MCF 10A (cell line): ENCODE measurements around the gene TMEM147. TPM values are rescaled to one million over a fixed set of nuclear protein-coding genes. Genes with fewer than 3 reads are reported as not detected.

Experiments used
- BruUV-seq: library from RNA; stranded (reverse); fragments of 400-500 nt; replicated peaks from 2 replicates; lab custom pipeline; 2021; lab: Mats Ljungman, UMichigan
- CTCF ChIA-PET: fragments of 300-600 bp; sonication (Branson Sonifier 250); formaldehyde crosslinking; extraction: SDS; loops from one replicate; lab custom pipeline; 2021; ENCODE audit warnings: antibody characterized with exemption, inconsistent platforms; lab: Yijun Ruan, JAX
- POLR2A ChIA-PET: fragments of 300-600, 350-650 bp; sonication (Branson Sonifier 250); formaldehyde crosslinking; extraction: SDS; loops from one replicate; lab custom pipeline; 2020; ENCODE audit warnings: antibody characterized with exemption, inconsistent platforms; lab: Yijun Ruan, JAX
- DNase-seq: peaks from one replicate; pipeline ENCODE4 v3.0.0-alpha.2; 2018; ENCODE audit not compliant: unreplicated experiment
- H3K27ac Mint-ChIP-seq: one replicate; pipeline ENCODE4 v1.8.0; 2022; ENCODE audit warnings: mild to moderate bottlenecking, low read depth, mixed read lengths; ENCODE audit not compliant: unreplicated experiment
- H3K27me3 Mint-ChIP-seq: one replicate; pipeline ENCODE4 v1.8.0; 2022; ENCODE audit warnings: mixed read lengths; ENCODE audit not compliant: insufficient read depth, unreplicated experiment
- H3K36me3 Mint-ChIP-seq: one replicate; pipeline ENCODE4 v1.8.0; 2022; ENCODE audit warnings: mild to moderate bottlenecking, moderate library complexity, mixed read lengths; ENCODE audit not compliant: insufficient read depth, unreplicated experiment
- H3K4me1 Mint-ChIP-seq: one replicate; pipeline ENCODE4 v1.8.0; 2022; ENCODE audit warnings: mixed read lengths; ENCODE audit not compliant: insufficient read depth, unreplicated experiment
- H3K4me3 Mint-ChIP-seq: one replicate; pipeline ENCODE4 v1.8.0; 2022; ENCODE audit warnings: mild to moderate bottlenecking, moderate library complexity, mixed read lengths; ENCODE audit not compliant: unreplicated experiment
- H3K9me3 Mint-ChIP-seq: one replicate; pipeline ENCODE4 v1.8.0; 2022; ENCODE audit warnings: mixed read lengths; ENCODE audit not compliant: unreplicated experiment
- intact Hi-C: fragments of 100-400 bp; cut with micrococcal nuclease; formaldehyde crosslinking; loops from 2 replicates; pipeline ENCODE4 v1.14.1; 2022
- total RNA-seq: library from RNA; stranded (reverse); gene quantifications from 2 replicates; pipeline ENCODE4 v1.2.3, GENCODE V29; 2022
- TF ChIP-seq, protein P1 (sequence below): fragments of 200-600 bp; IDR thresholded peaks from one replicate; pipeline ENCODE4 v1.8.0; 2022; ENCODE audit warnings: antibody characterized with exemption, mild to moderate bottlenecking; ENCODE audit not compliant: unreplicated experiment

Gene TMEM147
- total RNA-seq, 1 experiment from 2014 or later = 110 TPM

DNA sequence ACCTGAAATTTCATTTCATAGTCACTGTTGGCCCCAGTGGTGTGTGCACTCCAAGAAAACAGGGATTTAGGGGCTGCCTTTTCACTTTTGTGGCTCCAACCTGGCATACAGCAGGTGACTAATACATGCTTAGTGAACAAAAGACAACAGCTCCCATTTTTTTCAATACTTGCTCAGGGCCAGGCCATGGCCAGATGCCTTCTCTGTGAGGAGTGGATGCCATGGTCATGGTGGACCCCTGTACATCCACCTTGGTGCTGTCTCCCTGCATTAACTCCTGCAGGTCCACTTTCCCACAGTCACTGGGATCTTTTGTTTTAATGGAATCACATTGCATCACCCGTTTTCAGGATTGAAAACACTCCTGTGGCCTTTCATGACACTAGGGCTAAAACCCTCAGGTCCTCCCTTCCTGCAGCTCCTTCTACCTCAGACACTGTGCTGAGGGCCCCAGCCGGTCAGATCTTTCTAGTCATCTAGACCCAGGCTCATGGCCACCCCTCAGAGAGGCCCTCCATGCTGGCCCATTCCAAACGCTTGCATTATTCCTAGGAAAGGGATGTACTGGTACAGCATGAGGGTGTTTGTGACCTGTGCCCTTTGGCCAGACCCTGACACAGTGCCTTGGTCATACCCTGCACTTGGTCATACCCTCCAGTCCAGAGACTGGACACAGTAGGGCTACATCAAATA lies 1.2 kb upstream of the TMEM147 start:
- TF ChIP-seq, protein P1, sequence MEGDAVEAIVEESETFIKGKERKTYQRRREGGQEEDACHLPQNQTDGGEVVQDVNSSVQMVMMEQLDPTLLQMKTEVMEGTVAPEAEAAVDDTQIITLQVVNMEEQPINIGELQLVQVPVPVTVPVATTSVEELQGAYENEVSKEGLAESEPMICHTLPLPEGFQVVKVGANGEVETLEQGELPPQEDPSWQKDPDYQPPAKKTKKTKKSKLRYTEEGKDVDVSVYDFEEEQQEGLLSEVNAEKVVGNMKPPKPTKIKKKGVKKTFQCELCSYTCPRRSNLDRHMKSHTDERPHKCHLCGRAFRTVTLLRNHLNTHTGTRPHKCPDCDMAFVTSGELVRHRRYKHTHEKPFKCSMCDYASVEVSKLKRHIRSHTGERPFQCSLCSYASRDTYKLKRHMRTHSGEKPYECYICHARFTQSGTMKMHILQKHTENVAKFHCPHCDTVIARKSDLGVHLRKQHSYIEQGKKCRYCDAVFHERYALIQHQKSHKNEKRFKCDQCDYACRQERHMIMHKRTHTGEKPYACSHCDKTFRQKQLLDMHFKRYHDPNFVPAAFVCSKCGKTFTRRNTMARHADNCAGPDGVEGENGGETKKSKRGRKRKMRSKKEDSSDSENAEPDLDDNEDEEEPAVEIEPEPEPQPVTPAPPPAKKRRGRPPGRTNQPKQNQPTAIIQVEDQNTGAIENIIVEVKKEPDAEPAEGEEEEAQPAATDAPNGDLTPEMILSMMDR = no peak
- Mint-ChIP-seq H3K36me3 (peaks cover 9% of the 10 kb centered on the region), H3K4me3 (peak overlapping the region; percentile 89), H3K4me1 (peaks cover 31% of the 10 kb centered on the region), H3K27me3 (no peaks in the 10 kb centered on the region), H3K27ac (peak overlapping the region; percentile 92), H3K9me3 (no peaks in the 10 kb centered on the region)
- DNase-seq = no peak
- POLR2A ChIA-PET = interaction anchor here (0.5 to 1.3 kb wide), 9 partner anchors 8 to 174 kb away, joined by 3 to 5 read pairs (median 4); no protein-coding TSS in a partner anchor
- intact Hi-C loops = loop anchor here (2.0 kb wide), 1 partner anchor 25 kb away; no protein-coding TSS in a partner anchor
- CTCF ChIA-PET = interaction anchor here (0.5 kb wide), 1 partner anchor 149 kb away, joined by 4 read pairs; no protein-coding TSS in a partner anchor
- no TSS peak for BruUV-seq

DNA sequence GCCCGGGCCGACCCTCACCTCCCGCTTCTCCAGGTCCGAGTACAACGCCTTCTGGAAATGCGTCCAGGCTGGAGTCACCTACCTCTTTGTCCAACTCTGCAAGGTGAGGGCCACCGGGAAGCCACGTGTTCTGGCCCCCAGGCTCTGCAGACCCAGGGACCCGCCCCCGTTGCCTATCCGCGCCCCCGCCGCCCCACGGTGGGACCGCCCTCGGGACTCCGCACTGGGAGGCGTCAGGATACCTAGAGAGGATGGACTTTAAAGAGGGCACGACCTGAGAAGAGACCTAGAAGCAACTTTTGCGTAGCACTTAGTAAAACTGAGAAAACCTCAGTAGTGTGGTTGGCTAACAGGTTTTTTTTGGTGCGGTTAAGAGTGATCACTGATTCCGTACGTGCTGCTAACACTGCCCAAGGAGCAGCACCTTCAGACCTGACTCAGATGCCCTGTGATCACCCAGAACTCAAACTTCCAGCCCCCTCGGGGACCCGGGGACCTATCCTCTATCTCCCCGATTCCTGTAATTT lies 492 bp downstream of the TMEM147 start:
- H3K4me3 Mint-ChIP-seq = peak overlapping the region; percentile 89
- peak overlapping the region; percentile 92 for H3K27ac Mint-ChIP-seq
- H3K9me3 Mint-ChIP-seq = no peaks in the 10 kb centered on the region
- no TSS peak for BruUV-seq
- ChIA-PET CTCF (interaction anchor here (1.0 kb wide), 1 partner anchor 35 kb away, joined by 4 read pairs; no protein-coding TSS in a partner anchor), POLR2A (no interaction called here)
- TF ChIP-seq, protein P1 = no peak
- H3K36me3 Mint-ChIP-seq = peaks cover 4% of the 10 kb centered on the region
- DNase-seq = peak; percentile 46
- intact Hi-C loops = loop anchor here (1.0 to 5.0 kb wide), 3 partner anchors 27 to 81 kb away; partner anchors contain the start of gene RBM42
- H3K4me1 Mint-ChIP-seq = peaks cover 34% of the 10 kb centered on the region
- no peaks in the 10 kb centered on the region for H3K27me3 Mint-ChIP-seq

GRCh38 chr19:35546532-35546931 lies 1.1 kb downstream of the TMEM147 start:
- H3K27ac Mint-ChIP-seq = peak overlapping the region; percentile 92
- intact Hi-C loops = loop anchor here (5.0 kb wide), 1 partner anchor 81 kb away; the partner anchor contains the start of gene RBM42
- no peaks in the 10 kb centered on the region for H3K27me3 Mint-ChIP-seq
- H3K9me3 Mint-ChIP-seq = no peaks in the 10 kb centered on the region
- TSS peak; percentile 63 for BruUV-seq
- DNase-seq = no peak
- ChIA-PET POLR2A (interaction anchor here (1.0 to 2.0 kb wide), 2 partner anchors 9 to 66 kb away, joined by 3 to 7 read pairs; partner anchors contain the start of gene HAUS5), CTCF (interaction anchor here (0.6 to 1.0 kb wide), 2 partner anchors 36 to 73 kb away, joined by 4 read pairs; no protein-coding TSS in a partner anchor)
- peaks cover 34% of the 10 kb centered on the region for H3K4me1 Mint-ChIP-seq
- TF ChIP-seq, protein P1 = no peak
- H3K4me3 Mint-ChIP-seq = peak overlapping the region; percentile 89
- no peaks in the 10 kb centered on the region for H3K36me3 Mint-ChIP-seq
